ENCODE data around the gene SH2D3C.
"Not testable (repeated sequence)": the region's sequence is repeated elsewhere in the genome, so short reads cannot be mapped to it uniquely, and the experiment has no call there.

Gene SH2D3C

DNA sequence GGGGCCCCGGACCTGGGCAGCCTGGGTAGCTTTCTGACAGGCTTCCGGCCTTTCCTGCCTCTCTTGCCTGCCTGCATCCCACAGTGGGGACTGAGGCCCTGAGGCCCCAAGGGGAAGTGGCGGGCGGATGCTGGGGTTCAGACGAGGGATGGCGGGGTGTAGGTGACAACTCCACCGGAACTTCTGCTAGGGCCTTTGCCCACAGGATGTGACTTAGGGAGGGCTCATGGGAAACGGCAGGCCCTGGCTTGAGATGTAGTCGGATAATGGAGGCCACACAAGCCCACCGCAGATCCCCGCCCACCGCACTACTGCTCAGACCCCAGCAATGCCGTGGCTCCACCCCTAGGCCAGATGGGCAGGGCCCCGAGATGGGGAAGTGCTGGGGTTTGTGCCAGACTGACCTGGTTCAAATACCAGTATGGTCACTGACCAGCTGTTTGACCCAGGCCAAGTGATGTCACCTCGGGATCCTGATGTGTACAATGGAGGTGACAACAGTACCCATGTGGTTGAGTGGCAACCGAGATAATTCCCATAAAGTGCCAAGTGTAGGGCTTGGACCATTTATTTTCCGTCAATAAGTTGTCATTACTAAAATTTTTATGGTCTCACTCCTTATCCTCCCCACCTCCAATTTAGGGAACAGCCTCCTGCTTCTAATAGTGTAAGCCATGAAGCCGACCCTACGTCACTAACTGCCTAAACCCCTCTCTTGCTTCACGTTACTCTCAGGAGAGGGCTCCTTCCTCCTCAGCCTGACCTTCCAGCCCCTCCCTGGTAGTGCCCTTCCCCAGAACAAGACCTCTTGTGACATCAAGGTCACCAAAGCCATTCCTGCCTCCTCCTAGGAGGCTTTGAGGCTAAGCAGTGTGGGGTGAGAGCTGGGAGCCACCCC lies 4.9 kb upstream of the SH2D3C start:
- no peak for DNase-seq

DNA sequence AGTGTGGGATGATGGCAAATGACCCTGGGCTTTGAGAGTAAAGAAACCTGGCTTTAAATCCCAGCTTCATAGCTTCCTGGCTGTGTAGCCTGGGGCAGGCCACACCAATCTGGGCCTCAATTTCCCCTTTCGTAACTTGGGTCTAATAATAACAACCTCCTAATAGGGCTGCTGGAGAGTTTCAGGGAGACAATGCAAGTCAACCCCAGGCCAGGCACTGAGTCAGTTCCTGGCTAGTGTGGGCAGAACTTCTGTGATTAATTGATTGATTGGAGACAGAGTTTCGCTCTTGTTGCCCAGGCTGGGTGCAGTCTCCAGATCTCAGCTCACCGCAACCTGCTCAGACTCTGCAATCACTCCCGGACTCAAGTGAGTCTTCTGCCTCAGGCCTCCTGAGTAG lies 3.3 kb upstream of the SH2D3C start:
- no peak for DNase-seq

DNA sequence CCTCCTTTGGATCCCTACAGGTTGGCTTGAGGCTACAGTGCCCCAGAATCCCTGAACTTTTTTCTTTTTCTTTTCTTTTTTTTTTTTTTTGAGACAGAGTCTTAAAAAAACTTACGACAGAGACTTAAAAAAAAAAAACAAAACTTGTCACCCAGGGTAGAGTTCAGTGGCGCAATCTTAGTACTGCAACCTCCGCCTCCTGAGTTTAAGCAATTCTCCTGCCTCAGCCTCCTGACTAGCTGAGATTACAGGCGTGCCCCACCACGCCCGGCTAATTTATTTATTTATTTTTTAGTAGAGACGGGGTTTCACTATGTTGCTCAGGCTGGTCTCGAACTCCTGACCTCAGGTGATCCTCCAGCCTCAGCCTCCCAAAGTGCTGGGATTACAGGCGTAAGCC lies 2.4 kb upstream of the SH2D3C start:
- not testable (repeated sequence) for DNase-seq

DNA sequence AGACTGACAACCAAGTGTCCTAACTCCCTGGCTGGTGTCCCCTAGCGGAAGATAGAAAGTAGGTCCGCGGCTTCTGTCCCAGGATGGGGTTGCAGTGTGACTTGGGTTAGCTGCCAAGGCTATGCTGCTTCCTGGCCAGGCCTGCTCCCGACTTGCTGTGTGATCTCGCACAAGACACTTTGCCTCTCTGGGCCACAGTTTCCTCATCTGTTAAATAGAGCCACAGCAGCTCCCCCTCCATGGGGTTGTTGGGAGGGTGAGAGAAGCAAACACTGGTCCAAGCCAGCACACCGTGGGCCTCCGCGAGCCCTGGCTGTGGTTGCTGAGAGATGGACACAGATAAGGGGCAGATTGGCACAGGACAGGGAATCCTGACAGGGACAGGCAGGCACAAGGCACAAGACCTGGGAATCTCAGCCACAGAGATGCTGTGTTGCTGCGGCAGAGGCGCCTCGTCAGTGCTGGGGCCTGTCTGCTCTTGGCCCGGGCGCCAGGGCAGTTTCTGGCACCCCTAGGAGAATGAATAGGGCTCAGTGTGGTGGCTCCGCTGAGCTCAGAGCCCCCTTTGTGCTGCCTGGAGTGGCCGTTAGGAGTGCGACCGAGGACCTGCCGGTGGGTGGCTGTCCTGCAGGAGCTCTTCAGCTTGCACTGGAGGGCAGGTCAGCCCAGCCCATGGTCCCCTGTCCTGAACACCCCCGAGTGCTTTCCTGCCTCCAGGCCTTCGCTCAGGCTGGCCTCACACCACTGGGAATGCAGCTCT lies 1.8 kb upstream of the SH2D3C start:
- DNase-seq: peak; percentile 39 to 52

DNA sequence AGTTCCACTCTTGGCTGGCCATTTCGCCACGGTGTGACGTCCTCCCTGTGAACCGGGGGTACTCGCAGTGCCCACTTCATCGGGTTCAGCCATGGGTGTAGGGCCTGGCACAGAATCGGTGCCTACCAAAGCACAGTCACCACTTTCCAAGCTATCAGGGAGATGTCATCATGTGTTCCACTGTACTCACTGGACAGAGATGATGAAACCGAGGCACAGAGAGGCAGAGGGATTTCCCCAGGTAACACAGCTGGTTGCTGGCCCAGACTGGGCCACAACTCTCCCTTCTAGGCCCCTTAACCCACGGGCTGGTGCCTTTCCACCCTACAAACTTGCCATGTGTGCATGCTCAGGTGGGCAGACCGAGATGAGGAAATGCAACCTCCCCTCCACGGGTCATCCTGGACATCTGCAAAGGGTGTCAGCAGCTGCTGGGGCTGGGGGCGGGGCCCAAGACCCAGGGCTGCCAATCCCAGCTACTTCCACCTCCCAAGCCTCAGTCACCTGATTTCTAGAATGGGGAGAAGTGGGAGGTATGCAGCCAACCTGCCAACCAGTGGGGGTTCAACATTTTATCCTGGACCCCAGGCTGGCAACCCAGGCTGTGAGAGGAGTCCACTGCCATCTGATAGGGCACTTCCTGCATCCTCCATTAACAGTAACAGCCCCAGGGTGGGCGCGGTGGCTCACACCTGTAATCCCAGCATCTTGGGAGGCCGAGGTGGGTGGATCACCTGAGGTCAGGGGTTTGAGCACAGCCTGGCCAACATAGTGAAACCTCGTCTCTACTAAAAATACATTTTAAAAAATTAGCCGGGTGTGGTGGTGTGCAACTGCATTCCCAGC lies 893 bp upstream of the SH2D3C start:
- no peak for DNase-seq

DNA sequence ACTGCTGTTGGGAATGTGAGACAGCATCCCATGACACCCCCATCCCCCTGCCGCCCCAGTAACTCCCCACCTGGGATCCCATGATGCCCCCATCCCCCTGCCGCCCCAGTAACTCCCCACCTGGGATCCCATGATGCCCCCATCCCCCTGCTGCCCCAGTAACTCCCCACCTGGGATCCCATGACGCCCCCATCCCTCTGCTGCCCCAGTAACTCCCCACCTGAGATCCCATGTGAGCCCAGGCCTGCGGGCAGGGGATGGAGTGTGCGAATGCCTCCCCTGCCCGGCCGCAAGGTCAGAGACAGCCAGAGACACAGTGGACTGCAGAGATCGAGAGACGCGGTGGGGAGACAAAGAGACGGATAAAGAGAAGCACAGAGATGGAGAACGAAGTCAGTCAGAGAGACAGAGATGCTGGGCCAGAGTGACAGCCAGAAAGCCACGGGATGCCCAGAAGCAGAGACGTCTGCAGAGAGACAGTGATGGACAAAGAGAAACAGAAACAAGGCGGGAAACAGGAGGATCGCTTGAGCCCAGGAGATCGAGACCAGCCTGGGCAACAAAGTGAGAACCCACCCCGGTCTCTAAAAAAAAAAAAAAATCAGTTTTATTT lies 992 bp downstream of the SH2D3C start:
- DNase-seq: no peak

DNA sequence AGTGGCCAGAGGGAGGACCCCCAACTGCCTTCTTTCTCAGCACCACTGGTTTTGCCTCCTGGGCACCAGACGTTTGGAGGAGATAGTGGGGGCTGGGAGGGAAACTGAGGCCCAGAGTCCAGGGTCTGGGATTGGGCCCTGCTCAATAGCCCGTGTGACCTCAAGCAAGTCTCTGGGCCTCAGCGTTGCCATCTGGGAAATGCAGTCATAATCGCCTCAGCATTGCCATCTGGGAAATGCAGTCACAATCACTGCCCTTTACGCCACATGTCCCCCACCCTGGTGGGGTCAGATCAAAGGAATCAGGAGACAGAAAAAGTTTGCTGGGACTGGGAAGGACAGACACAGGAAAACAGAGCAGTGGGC lies 1.6 kb downstream of the SH2D3C start:
- DNase-seq: no peak

DNA sequence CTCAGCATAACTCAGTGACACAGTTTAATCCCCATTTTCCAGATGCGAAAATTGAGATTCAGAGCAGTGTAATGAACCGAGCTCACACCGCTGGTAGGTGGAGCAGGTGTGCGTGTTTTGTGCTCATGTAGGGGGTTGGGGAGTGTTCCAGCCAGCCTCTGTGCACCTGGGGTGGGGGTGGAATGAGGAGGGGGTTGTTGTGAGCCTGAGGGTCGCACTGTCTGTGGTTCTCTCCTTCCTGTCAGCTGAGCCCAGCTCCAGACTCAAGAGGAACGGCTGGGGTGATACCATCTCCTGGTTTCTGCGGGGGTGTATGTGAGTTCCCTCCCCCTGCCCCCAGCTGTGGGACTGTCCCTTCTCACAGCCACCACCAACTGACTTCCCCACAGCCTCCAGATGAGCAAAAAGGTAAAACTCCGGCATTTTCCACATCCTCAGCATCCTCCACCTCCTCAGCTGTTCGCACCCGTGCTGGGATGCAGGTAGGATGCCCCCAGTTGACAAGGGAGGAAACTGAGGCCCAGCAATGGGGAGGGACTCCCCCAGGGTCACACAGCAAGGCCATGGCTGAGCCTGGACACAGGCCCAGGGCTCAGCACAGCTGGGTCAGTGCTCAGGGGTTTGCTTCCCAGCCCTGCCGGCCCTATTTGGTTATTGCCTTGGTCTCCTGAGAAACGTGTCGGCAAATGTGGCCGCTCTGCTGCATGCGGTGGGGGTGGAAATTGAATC lies 2.1 kb downstream of the SH2D3C start:
- DNase-seq: no peak

DNA sequence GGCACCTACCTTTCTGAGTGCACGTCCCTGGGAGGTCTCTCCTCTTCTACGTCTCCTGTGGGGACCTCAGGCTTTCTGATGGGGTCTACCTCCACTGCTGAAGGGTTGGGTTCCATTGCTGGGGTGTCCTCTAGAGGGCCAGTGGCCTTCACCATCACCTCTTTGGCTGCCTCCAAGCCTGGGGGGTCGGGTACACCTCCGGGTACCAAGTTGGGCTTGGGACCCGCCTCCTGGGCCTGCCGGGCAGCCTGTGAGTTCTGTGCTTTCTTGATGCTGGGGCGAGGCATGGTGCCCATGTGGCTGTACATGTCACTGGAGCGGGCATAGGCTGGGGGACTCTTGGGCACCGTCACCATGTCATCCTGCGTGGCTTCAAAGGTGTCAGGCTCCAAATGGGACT lies 4.5 kb downstream of the SH2D3C start:
- no peak for DNase-seq

DNA sequence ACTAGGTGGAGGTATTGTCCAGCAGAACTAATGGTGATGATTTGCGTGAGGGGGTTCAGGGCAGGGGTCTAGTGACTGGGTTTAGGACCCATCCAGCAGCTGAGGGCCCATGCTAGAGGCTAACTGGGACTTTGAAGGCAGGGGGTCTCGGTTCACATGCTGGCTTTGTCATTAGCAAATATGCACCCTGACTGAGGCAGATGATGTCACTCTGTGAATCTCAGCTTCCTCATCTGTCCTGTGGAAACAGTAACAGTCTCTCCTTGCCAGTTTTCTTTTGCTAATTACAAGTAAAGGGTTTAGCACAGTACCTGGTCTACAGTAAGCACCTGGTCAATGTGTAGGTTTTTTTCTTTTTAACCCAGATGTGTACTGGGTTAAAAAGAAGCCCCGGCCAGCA lies 5.2 kb downstream of the SH2D3C start:
- no peak for DNase-seq

DNA sequence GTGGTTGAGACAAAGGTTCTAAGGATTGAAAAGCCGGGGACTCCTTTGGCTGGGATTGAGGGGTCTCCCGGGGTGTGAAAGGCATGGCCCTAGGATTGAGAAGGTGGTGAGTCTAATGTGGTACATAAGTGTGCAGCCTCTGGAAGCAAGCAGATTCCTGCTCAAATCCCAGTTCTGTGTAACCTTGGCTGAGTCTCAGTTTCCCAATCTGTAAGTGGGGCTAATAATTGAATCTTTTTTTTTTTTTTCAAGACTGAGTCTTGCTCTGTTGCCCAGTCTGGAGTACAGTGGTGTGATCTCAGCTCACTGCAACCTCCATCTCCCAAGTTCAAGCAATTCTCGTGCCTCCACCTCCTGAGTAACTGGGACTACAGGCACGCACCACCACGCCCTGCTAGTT lies 5.9 kb downstream of the SH2D3C start:
- no peak for DNase-seq

DNA sequence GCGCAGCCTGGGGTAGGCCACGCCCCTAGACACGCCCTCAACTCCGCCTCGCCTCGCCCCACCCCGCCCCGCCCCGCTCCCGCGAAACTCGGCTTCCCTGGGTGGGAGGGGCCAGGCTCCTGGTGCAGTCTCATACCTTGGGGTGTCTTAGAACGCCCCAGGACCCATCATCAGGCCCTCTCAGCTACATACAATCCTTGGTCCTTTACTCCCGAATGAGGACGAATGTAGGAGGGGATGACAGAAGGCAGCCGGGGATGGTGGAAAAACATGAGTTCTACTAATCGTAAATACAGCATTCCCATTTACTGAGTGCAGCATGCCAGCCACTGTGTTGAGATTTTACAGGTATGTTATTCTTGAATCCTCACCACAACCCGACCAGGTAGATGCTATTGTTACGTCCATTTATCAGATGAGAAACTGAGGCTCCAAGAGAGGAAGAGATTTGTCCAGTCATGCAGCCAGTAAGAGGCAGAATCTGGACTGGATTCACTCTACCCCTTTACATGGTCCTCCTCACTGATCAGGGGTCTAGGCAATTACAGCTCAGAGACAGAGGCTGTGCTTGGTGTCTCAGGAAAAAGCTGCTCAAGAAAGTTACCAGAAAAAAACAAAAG lies 6.8 kb downstream of the SH2D3C start:
- DNase-seq: no peak

DNA sequence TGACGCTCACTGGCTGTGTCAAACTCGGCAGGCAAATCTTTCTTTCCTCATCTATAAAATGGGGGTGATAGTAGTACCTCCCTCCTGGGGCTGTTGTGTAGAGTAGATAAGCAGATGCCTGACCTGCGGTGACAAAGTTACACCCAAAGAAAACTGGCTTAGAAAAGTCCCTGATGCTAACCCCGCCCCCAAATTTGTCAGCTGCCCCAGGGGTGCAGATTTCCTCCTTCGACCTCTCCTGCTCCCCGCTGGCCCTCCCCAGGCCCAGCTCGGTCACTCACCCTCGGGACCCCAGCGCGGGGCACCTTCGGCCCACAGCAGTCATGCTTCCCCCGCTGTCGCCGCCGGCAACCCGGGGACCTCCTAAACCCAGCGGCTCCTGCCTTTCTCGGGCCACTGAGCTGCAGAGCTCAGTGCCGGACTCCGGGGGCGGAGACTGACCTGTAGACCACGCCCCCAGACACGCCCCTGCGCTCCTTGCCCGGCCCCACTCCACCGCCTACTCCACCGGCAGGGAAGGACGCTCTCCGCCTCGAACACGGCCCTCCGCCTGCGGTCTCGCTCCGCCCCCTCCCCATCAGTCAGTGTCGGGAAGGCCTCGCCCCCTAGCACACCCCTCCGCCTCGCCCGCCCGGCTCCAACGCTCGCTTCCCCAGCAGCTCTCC lies 7.4 kb downstream of the SH2D3C start:
- DNase-seq: peak; percentile 80 to 87

DNA sequence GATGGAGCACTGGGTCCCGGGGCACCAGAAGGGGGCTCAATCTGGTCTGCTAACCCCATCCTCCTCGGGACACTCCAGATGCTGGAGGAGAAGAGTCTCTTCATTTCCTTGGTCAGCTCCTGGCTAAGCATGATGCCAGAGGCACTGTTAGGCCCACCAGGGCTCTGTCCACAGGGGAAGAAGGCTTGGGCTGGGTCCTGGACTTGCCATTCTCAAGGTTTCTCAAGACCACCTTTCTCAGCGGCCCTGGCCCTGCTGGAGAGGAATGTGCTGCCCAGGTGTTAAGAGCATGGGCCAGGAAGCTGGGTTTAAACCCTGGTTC lies 7.9 kb downstream of the SH2D3C start:
- DNase-seq: no peak

DNA sequence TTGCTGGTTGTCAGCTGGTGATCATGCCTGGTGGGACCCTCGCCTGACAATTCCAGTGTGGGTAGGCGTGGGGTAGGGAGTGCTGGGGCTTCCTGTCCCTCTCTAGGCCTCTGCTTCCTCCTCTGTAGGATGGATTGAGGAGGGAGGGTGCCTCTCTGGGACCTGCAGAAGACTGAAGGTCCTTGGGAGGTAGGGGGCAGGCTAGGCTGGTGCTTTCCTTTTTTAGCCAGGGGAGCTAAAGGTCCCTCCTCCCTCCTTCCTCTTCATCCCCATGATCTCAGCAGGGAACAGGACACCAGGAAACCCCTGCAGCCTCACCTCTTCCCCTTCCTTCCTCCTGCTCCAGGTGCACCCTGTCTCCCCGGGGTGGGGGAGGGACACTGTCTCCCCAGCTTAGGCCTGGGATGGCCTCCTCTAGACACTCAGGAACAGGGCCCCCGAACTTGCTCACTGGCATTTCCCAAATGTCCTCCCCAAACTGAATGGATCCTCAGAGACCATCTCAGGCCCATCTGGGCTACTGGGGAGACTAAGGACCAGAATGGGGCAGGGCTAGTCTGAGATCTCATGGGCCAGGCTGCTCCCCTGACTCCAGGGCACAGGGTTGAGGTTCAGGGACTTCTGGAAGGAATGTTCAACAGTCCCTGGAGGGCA lies 8.4 kb downstream of the SH2D3C start:
- no peak for DNase-seq

DNA sequence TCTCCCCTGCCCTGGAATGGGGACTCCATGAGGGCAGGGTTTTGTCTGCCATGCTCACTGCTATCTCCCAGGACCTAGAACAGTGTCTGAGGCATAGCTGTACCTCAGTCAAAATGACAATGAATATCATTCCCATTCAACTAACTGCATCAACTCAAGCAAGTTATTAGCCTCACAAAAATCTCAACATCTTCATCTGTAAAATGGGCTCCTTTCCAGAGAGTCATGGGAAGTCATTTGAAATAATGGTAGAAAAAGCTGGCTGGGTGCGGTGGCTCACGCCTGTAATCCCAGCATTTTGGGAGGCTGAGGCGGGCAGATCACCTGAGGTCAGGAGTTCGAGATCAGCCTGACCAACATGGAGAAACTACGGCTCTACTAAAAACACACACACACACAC lies 9.4 kb downstream of the SH2D3C start:
- DNase-seq: no peak

DNA sequence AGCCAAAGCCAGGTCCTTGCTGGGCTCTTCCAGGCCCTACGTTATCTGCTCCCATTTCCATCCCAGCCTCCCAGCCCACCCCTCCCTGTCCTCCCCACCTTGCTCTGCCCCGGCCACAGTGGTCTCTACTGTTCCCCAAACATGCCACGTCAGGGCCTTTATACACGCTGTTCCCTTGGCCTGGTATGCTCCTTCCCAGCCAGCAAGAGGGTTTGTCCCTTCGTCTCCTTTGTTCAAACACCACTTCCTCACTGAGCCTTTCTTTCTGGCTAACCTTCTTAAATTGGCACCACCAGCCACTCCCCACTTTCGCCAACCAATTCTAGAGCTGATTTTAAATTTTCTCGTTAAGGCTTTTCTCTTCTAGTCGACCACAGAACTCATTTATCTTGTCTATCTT lies 9.8 kb downstream of the SH2D3C start:
- DNase-seq: no peak

DNA sequence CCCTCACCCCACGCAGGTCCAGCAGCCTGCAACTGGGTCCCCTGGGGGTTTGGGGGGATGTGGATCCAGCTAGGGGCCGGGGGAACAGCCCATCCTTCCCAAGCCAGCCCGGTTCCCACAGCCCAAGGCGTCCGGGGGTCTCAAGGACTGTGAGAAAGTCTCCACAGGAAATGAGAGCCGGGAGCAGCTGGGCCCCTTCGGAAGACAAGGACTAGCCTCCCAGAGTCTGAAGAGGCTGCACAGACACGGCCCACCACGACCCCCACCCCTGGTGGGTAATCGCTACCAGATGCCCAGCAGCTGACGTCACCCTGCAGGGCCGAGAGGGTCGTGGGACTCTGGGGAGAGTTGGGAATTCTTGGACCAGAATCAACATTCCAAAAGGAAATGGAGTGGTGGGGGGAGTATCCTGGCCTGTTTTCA lies 10.5 kb downstream of the SH2D3C start:
- DNase-seq: no peak

DNA sequence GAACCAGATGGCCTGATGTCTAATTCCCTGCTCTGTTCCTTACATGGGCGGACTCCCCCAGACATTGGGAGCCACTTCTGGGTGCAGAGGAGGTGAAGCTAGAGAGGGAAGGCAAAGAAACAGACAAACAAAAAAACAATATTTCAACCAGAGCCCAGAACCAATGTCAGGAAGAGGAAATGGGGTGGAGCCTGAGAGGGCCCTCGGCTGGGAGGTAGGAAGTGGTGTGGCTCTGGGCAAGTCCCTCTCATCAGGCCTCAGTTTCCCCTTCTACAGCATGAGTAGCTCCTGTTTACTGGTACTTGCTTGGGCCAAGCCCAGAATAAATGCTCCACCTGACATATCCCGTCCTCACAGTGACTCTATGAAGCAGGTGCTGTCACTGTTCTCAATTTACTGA lies 11.1 kb downstream of the SH2D3C start:
- no peak for DNase-seq

DNA sequence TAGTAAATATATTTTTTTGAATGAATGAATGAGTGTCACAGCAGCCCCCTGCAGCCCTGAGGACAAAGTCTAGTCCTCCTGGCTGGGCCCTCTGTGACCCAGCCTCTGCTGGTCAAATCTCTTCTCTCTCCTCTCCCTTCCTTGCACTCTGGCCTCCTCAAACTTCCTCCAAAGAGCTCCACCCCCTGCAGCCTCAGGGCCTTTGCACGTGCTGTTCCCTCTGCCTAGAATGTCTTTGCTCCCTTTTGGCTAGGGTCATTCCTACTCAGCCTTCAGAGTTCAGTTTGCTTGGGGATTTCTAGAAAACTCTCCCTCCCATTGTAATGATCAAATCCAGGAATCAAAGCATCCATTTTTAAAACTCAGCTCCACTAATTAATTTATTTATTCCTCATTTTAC lies 13.0 kb downstream of the SH2D3C start:
- DNase-seq: no peak

DNA sequence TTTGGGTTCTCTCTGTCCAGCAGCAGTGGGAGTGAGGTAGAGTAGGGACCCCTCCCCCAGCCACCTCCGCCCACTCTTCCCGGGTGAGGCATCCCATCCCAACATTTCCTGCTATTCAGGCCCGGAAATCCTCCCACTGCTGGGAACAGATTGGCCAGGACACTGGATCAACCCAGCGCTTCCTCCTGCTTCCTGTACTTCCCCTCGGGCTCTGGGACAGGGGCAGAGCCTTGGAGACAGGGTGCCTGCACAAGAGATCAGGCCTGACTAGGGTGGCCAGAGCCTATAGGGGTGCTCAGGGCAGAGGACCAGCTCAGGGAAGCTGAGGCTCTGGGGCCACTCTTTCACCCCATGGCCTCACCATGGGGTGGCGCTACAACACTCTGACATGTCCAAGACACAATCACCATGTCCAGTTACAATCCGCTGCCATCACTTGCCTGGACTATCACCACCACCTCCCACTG lies 14.5 kb downstream of the SH2D3C start:
- no peak for DNase-seq
